Upper lobe of right lung (tissue), 1 donor: Measurements from ENCODE around the gene FBXO28. TPM values are rescaled to one million over a fixed set of nuclear protein-coding genes. Genes with fewer than 3 reads are reported as not detected.

ENCODE experiments used
- ATAC-seq: fragments of 200-7000 bp; cut with Tn5 transposase; one replicate; pipeline ENCODE4 v1.9.1; 2020; ENCODE audit warnings: mild to moderate bottlenecking, moderate library complexity
- DNase-seq: peaks from one replicate; pipeline ENCODE4 v3.0.0-alpha.2; 2020
- H3K27ac ChIP-seq: fragments of 200-600 bp; one replicate; pipeline ENCODE4 v1.8.0; 2022
- H3K27me3 ChIP-seq: fragments of 200-600 bp; one replicate; pipeline ENCODE4 v1.8.0; 2022; ENCODE audit warnings: mild to moderate bottlenecking
- H3K36me3 ChIP-seq: fragments of 200-600 bp; one replicate; pipeline ENCODE4 v1.8.0; 2022
- H3K4me1 ChIP-seq: fragments of 200-600 bp; one replicate; pipeline ENCODE4 v1.8.0; 2022
- H3K4me3 ChIP-seq: fragments of 200-600 bp; one replicate; pipeline ENCODE4 v1.8.0; 2022; ENCODE audit warnings: mild to moderate bottlenecking
- H3K9me3 ChIP-seq: fragments of 200-600 bp; one replicate; pipeline ENCODE4 v1.8.0; 2022
- intact Hi-C: fragments of 100-400 bp; cut with DNase I; formaldehyde crosslinking; loops from one replicate; pipeline ENCODE4 v1.11.0; 2022
- total RNA-seq: library from RNA; stranded (reverse); fragmentation: NEBNext Ultra II Directional; extraction: Animal tissue kit (Norgen Biotek cat#: 25700); gene quantifications from one replicate; pipeline ENCODE4 v1.2.1, GENCODE V29; 2021
- TF ChIP-seq, protein P1 (sequence below): fragments of 200-600 bp; IDR thresholded peaks from one replicate; pipeline ENCODE4 v1.8.0; 2022; ENCODE audit warnings: antibody characterized with exemption
- donor health status: DM: no; HTN: yes; CAD: no; lungs with severe emphysema.

FBXO28 gene
- total RNA-seq, 1 donor from 2014 or later = 24.9 TPM

DNA sequence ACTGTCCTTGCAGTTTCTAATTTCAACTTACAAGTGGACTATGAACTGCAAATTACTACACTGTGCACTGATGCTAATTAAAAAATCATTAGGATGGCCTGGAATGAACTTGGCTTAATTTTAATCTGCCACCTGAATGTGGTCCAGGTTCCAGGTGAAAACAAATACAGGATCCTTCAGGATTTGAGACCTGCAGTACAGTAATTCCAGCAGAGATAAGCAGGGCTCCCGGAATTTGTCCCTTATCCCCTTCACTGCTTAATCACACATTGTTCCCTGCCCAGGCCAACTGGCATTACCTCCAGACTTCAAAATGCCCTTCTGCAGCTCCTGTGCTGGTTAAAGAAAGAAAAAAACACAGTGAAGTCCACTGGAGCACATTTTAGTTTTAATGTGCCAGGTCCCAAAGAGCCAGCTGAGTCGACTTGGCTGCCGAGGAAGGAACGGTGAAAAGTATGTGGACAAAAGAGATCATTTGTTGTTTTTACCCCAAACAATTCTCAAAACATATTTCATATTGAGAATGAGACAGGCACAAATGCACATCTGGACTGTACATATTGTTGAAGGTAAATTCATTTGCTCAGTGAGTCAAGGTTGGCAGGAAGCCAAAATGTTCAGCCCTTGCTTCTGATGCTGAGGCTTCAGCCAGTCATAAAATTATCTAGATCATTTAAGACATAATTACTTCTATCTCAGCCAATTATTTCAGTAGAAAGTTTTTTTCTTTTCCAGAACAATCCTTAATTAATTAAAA is 97.5 kb downstream of the FBXO28 start:
- Histone ChIP-seq H3K27me3 (no peaks in the 10 kb centered on the region), H3K4me1 (peaks cover 5% of the 10 kb centered on the region), H3K36me3 (no peaks in the 10 kb centered on the region), H3K4me3 (no peak overlapping the region), H3K9me3 (no peaks in the 10 kb centered on the region), H3K27ac (no peak overlapping the region)
- DNase-seq = no peak
- ATAC-seq = no peak
- TF ChIP-seq, protein P1, sequence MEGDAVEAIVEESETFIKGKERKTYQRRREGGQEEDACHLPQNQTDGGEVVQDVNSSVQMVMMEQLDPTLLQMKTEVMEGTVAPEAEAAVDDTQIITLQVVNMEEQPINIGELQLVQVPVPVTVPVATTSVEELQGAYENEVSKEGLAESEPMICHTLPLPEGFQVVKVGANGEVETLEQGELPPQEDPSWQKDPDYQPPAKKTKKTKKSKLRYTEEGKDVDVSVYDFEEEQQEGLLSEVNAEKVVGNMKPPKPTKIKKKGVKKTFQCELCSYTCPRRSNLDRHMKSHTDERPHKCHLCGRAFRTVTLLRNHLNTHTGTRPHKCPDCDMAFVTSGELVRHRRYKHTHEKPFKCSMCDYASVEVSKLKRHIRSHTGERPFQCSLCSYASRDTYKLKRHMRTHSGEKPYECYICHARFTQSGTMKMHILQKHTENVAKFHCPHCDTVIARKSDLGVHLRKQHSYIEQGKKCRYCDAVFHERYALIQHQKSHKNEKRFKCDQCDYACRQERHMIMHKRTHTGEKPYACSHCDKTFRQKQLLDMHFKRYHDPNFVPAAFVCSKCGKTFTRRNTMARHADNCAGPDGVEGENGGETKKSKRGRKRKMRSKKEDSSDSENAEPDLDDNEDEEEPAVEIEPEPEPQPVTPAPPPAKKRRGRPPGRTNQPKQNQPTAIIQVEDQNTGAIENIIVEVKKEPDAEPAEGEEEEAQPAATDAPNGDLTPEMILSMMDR = no peak
- intact Hi-C loops = no loop called here

Other genes with a start within 250 kb of the FBXO28 start
- gene DEGS1, start 69.1 kb downstream of the FBXO28 start, total RNA-seq = 76.7 TPM
- gene NVL, start 216.1 kb downstream of the FBXO28 start, total RNA-seq = 24.1 TPM
- 76.6 TPM for gene CNIH4, start 242.8 kb downstream of the FBXO28 start, total RNA-seq